ENCODE measurements around the gene POLR3GL.

POLR3GL gene

GRCh38 chr1:145951526-145951925 lies 13.0 kb upstream of the POLR3GL start:
- no peak overlapping the region for H3K4me3 ChIP-seq (replicated peaks in 1 of 2; ENCODE audit: low read depth in 2 of 2, low read length in 2 of 2)
- TF ChIP-seq CTCF (IDR thresholded peaks at IDR 0.05; ENCODE audit: low read depth, low read length): no peak
- DNase-seq (ENCODE audit: low read depth in 2 of 2): no peak

DNA sequence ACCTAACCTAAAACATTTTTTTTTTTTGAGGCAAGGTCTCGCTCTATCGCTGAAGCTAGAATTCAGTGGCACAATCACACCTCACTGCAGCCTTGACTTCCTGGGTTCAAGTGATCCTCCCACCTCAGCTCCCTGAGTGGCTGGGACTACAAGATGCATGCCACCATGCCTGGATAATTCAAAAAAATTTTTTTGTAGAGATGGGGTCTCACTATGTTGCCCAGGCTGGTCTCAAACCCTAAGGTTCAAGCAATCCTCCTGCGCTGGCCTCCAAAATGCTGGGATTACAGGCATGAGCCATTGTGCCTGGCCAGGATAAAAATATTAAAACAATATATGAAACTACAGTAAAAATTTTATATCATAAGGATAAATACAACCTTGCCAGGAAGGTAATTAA lies 11.6 kb upstream of the POLR3GL start:
- H3K4me3 ChIP-seq (replicated peaks in 1 of 2; ENCODE audit: low read depth in 2 of 2, low read length in 2 of 2): no peak overlapping the region
- DNase-seq (ENCODE audit: low read depth in 2 of 2): no peak
- TF ChIP-seq CTCF (IDR thresholded peaks at IDR 0.05; ENCODE audit: low read depth, low read length): no peak

GRCh38 chr1:145953861-145954260 lies 10.6 kb upstream of the POLR3GL start:
- no peak for TF ChIP-seq CTCF (IDR thresholded peaks at IDR 0.05; ENCODE audit: low read depth, low read length)
- H3K4me3 ChIP-seq (replicated peaks in 1 of 2; ENCODE audit: low read depth in 2 of 2, low read length in 2 of 2): no peak overlapping the region
- DNase-seq (ENCODE audit: low read depth in 2 of 2): no peak

DNA sequence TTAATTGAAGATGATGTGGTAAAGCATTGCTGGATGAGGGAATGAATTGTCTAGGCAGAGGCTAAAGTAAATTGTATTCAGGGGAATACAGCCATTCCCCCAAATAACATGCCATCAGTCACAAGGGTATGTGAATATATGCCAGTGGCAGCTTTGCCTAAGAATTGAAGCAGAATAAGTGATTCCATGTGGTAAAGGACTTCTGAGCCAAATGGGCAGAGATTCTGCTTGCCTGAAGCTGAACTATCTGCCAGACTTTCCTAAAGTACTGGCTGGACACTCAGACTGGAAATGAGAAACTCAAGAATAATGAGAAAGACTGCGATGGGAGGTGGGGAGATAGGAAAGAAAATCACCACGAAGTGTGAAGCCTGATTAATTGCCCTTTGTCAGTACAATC lies 9.1 kb upstream of the POLR3GL start:
- no peak for TF ChIP-seq CTCF (IDR thresholded peaks at IDR 0.05; ENCODE audit: low read depth, low read length)
- H3K4me3 ChIP-seq (replicated peaks in 1 of 2; ENCODE audit: low read depth in 2 of 2, low read length in 2 of 2): peak overlapping the region in 1 of 2 donors; percentile 81
- peak in 1 of 2 donors; percentile 52 for DNase-seq (ENCODE audit: low read depth in 2 of 2)

DNA sequence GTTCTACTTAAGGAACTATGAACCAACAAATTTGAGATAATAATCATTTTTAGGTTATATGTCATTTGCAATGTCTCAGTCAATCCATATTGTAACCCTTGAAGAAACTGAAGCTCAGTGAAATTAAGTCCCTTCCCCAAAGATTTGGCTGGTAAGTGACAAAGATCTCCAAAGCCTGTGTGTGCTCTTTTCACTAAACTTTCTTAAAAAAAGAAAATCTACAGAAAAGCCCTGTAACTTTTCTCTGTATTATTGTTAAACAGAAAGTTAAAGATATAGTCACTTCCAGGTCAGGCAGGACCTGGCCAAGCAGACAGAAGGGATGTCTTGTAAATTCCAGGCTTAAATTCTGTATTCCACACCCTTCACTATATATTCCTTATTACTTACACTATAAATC lies 8.1 kb upstream of the POLR3GL start:
- TF ChIP-seq CTCF (IDR thresholded peaks at IDR 0.05; ENCODE audit: low read depth, low read length): no peak
- DNase-seq (ENCODE audit: low read depth in 2 of 2): no peak
- peak overlapping the region; percentile 70 to 81 for H3K4me3 ChIP-seq (replicated peaks in 1 of 2; ENCODE audit: low read depth in 2 of 2, low read length in 2 of 2)

GRCh38 chr1:145956781-145957442 lies 7.6 kb upstream of the POLR3GL start:
- no peak for TF ChIP-seq CTCF (IDR thresholded peaks at IDR 0.05; ENCODE audit: low read depth, low read length)
- H3K4me3 ChIP-seq (replicated peaks in 1 of 2; ENCODE audit: low read depth in 2 of 2, low read length in 2 of 2): peak overlapping the region; percentile 70 to 81
- DNase-seq (ENCODE audit: low read depth in 2 of 2): peak; percentile 31 to 85
